Activated B cell treated with CpG ODN at 0.5 μM for 24 hours (primary cell): ENCODE measurements around the gene NCSTN. TPM values are rescaled to one million over a fixed set of nuclear protein-coding genes. Genes with fewer than 3 reads are reported as not detected.

Experiments
- ATAC-seq: fragments of 200-7000 bp; cut with Tn5 transposase; one replicate; pipeline ENCODE4 v1.10.0; 2021; ENCODE audit warnings: low read depth, mild to moderate bottlenecking, moderate library complexity
- CTCF ChIA-PET: fragments of 350-600 bp; sonication (Branson Sonifier 250); formaldehyde crosslinking; loops from one replicate; lab custom pipeline; 2021; ENCODE audit warnings: antibody characterized with exemption; lab: Charles Lee
- POLR2A ChIA-PET: fragments of 350-600 bp; sonication (Branson Sonifier 250); formaldehyde crosslinking; loops from one replicate; lab custom pipeline; 2021; ENCODE audit warnings: antibody characterized with exemption; lab: Charles Lee
- DNase-seq: peaks from one replicate; pipeline ENCODE4 v3.0.0; 2022
- H3K27ac Mint-ChIP-seq: one replicate; pipeline ENCODE4 v1.8.0; 2020; ENCODE audit warnings: mixed read lengths
- H3K27me3 Mint-ChIP-seq: one replicate; pipeline ENCODE4 v1.8.0; 2021; ENCODE audit warnings: mixed read lengths
- H3K36me3 Mint-ChIP-seq: one replicate; pipeline ENCODE4 v1.8.0; 2021; ENCODE audit warnings: low read depth, mixed read lengths
- H3K4me1 Mint-ChIP-seq: one replicate; pipeline ENCODE4 v1.8.0; 2021; ENCODE audit warnings: mixed read lengths
- H3K4me3 Mint-ChIP-seq: one replicate; pipeline ENCODE4 v1.8.0; 2020; ENCODE audit warnings: mild to moderate bottlenecking, mixed read lengths
- H3K9me3 Mint-ChIP-seq: one replicate; pipeline ENCODE4 v1.8.0; 2020; ENCODE audit warnings: mixed read lengths
- CTCF ChIP-seq: fragments of 200-600 bp; IDR thresholded peaks from one replicate; pipeline ENCODE4 v1.8.0; 2022; ENCODE audit warnings: antibody characterized with exemption, mild to moderate bottlenecking
- intact Hi-C: fragments of 100-400 bp; cut with micrococcal nuclease; formaldehyde crosslinking; loops from one replicate; pipeline ENCODE4 v1.15.1; 2024
- total RNA-seq: library from RNA; stranded (reverse); gene quantifications from 2 replicates; pipeline ENCODE4 v1.2.3, GENCODE V29; 2022

The NCSTN gene
- total RNA-seq, 1 donor from 2014 or later = 118 TPM

GRCh38 chr1:160359559-160360226, 16.5 kb downstream of the NCSTN start:
- DNase-seq = no peak
- ChIA-PET POLR2A (no interaction called here), CTCF (no interaction called here)
- Mint-ChIP-seq H3K36me3 (peaks cover 64% of the 10 kb centered on the region), H3K4me1 (no peaks in the 10 kb centered on the region), H3K27ac (no peak overlapping the region), H3K27me3 (no peaks in the 10 kb centered on the region), H3K9me3 (no peaks in the 10 kb centered on the region), H3K4me3 (no peak overlapping the region)
- no peak for ATAC-seq
- no peak for TF ChIP-seq CTCF
- intact Hi-C loops = no loop called here

- TF ChIP-seq CTCF = no peak
- intact Hi-C loops = no loop called here
- no peak for ATAC-seq
- no peak for DNase-seq
- Mint-ChIP-seq H3K4me3 (no peak overlapping the region), H3K36me3 (peaks cover 58% of the 10 kb centered on the region), H3K9me3 (no peaks in the 10 kb centered on the region), H3K27ac (no peak overlapping the region), H3K4me1 (no peaks in the 10 kb centered on the region), H3K27me3 (no peaks in the 10 kb centered on the region)
- POLR2A ChIA-PET = no interaction called here
- CTCF ChIA-PET = interaction anchor here (0.8 kb wide), 1 partner anchor 16 kb away, joined by 3 read pairs; no protein-coding TSS in a partner anchor
Observed at GRCh38 chr1:160360227-160360695, 17.1 kb downstream of the NCSTN start.

GRCh38 chr1:160361199-160361598, 18.0 kb downstream of the NCSTN start:
- TF ChIP-seq CTCF = no peak
- Mint-ChIP-seq H3K36me3 (peaks cover 49% of the 10 kb centered on the region), H3K9me3 (no peaks in the 10 kb centered on the region), H3K27me3 (no peaks in the 10 kb centered on the region), H3K4me1 (no peaks in the 10 kb centered on the region), H3K27ac (no peak overlapping the region), H3K4me3 (no peak overlapping the region)
- no peak for DNase-seq
- no peak for ATAC-seq
- intact Hi-C loops = no loop called here
- POLR2A ChIA-PET = no interaction called here
- CTCF ChIA-PET = interaction anchor here (0.8 kb wide), 1 partner anchor 16 kb away, joined by 3 read pairs; no protein-coding TSS in a partner anchor

- no peak overlapping the region for H3K27ac Mint-ChIP-seq
- no peaks in the 10 kb centered on the region for H3K4me1 Mint-ChIP-seq
- H3K36me3 Mint-ChIP-seq = peaks cover 43% of the 10 kb centered on the region
- intact Hi-C loops = no loop called here
- POLR2A ChIA-PET = no interaction called here
- DNase-seq (no peak), ATAC-seq (no peak)
- H3K27me3 Mint-ChIP-seq = no peaks in the 10 kb centered on the region
- H3K4me3 Mint-ChIP-seq = no peak overlapping the region
- CTCF ChIA-PET = interaction anchor here (1.3 kb wide), 1 partner anchor 15 kb away, joined by 7 read pairs; no protein-coding TSS in a partner anchor
- TF ChIP-seq CTCF = no peak
- no peaks in the 10 kb centered on the region for H3K9me3 Mint-ChIP-seq
Observed at GRCh38 chr1:160361814-160362167, 18.6 kb downstream of the NCSTN start.

GRCh38 chr1:160362168-160362957, 19.2 kb downstream of the NCSTN start:
- CTCF ChIA-PET = interaction anchor here (1.3 kb wide), 1 partner anchor 14 kb away, joined by 7 read pairs; no protein-coding TSS in a partner anchor
- intact Hi-C loops = no loop called here
- Mint-ChIP-seq H3K36me3 (peaks cover 38% of the 10 kb centered on the region), H3K4me1 (no peaks in the 10 kb centered on the region), H3K4me3 (no peak overlapping the region), H3K27ac (no peak overlapping the region), H3K9me3 (no peaks in the 10 kb centered on the region), H3K27me3 (no peaks in the 10 kb centered on the region)
- DNase-seq (no peak), ATAC-seq (no peak)
- no peak for TF ChIP-seq CTCF
- POLR2A ChIA-PET = interaction anchor here (0.6 kb wide), 2 partner anchors 45 to 86 kb away, joined by 3 to 4 read pairs; no protein-coding TSS in a partner anchor
